ENCODE results near the gene ITGB1BP2.
"Not testable (repeated sequence)": the region's sequence is repeated elsewhere in the genome, so short reads cannot be mapped to it uniquely, and the experiment has no call there.

The ITGB1BP2 gene

DNA sequence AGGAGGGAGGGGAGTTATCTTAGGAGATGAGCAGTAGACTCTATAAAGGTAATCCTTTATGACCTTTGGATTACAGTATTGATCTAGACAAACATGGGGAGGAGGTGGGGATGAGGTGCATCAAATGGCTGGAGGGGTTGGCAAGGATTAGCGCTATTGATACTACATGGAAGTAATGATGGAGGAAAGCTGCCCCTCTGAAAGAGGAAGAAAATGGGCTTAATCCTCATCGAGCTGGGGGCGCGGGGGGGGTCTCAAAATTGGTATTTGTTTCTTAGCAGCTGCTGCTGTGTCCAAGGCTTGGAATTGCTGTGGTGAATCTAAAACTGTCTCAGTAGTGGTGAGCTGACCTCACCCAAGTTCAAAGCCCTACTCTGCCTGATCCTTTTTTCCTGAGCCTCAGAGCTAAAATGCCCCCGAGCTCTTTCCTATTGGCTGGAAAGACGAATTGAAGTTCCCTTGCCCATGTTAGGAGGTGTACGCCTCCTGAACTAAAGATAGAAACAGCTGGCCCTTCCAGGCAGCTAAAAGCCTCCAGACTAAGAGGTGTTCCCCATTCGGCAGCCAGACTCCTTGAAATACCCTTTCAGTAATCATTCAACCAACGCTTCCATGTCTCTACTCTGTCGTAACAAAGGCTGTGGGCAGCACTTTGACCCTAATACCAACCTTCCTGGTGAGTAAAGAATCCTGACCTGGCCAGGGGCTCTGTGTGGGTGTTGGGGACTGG lies at the start of gene ITGB1BP2:
Gene ITGB1BP2, plus strand, starts transcription at position 556 of the 730 bp plus-strand sequence. Its CDS starts 57 bp downstream, at position 613.
- DNase-seq (ENCODE audit: low read depth in 2 of 2): no peak

- no peak for DNase-seq (ENCODE audit: low read depth in 2 of 2)
Measured at GRCh38 chrX:71252221-71252620, 49.3 kb upstream of the ITGB1BP2 start.

- no peak for DNase-seq (ENCODE audit: low read depth in 2 of 2)
Measured at GRCh38 chrX:71253253-71254091, 48.1 kb upstream of the ITGB1BP2 start.

- peak; percentile 53 to 58 for DNase-seq (ENCODE audit: low read depth in 2 of 2)
Measured at GRCh38 chrX:71254092-71254963, 47.2 kb upstream of the ITGB1BP2 start, which contains the start of gene ZMYM3. Gene ZMYM3 (minus strand): TSS chrX:71254140. CDS start chrX:71253255, 885 bp downstream.

- DNase-seq (ENCODE audit: low read depth in 2 of 2): no peak
Measured at GRCh38 chrX:71256051-71256450, 45.5 kb upstream of the ITGB1BP2 start.

- DNase-seq (ENCODE audit: low read depth in 2 of 2): no peak
Measured at GRCh38 chrX:71256856-71257255, 44.7 kb upstream of the ITGB1BP2 start.

GRCh38 chrX:71268624-71269023 lies 32.9 kb upstream of the ITGB1BP2 start:
- not testable (repeated sequence) for DNase-seq (ENCODE audit: low read depth in 2 of 2)

DNA sequence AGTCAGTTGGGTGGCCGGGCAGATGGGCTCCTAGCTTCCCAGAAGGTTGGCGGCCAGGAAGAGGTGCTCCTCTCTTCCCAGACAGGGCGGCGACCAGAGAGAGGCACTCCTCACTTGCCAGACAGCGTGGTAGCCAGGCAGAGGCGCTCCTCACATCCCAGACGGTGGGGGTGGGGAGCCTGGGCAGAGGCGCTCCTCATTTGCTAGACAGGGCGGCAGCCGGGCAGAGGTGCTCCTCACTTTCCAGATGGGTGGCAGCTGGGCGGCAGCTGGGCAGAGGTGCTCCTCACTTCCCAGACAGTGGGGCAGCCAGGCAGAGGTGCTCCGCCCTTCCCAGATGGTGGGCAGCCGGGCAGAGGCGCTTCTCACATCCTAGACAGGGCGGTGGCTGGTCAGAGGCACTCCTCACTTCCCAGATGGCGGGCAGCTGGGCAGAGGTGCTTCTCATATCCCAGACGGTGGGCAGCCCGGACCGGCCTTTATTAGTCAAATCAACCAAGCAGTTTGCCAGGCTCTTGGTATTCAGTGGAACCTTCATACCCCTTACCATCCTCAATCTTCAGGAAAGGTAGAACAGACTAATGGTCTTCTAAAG lies 31.7 kb upstream of the ITGB1BP2 start:
- DNase-seq (ENCODE audit: low read depth in 2 of 2): no peak

DNA sequence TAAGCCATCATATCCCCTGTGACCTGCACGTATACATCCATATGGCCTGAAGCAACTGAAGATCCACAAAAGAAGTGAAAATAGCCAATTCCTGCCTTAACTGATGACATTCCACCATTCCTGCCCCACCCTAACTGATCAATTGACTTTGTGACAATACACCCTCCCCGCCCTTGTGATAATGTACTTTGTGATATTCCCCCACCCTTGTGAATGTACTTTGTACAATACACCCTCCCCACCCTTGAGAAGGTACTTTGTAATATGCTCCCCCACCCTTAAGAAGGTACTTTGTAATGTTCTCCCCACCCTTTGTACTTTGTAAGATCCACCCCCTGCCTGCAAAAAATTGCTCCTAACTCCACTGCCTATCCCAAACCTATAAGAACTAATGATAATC lies 29.2 kb upstream of the ITGB1BP2 start:
- DNase-seq (ENCODE audit: low read depth in 2 of 2): not testable (repeated sequence)

DNA sequence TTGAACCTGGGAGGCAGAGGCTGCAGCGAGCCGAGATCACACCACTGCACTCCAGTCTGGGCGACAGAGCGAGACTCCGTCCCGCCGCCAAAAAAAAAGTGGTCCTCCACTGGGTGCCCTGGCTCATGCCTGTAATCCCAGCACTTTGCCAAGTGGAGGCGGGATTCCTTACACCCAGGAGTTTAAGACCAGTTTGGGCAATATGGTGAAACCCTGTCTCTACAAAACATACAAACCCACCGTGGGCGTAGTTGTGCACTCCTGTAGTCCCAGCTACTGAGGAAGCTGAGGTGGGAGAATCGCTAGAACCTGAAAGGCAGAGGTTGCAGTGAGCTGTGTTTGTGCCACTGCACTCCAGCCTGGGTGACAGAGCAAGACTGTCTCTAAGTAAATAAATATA lies 20.2 kb upstream of the ITGB1BP2 start:
- not testable (repeated sequence) for DNase-seq (ENCODE audit: low read depth in 2 of 2)

- DNase-seq (ENCODE audit: low read depth in 2 of 2): peak in 1 of 2 donors; percentile 1
Measured at GRCh38 chrX:71282514-71283402, 18.8 kb upstream of the ITGB1BP2 start.

DNA sequence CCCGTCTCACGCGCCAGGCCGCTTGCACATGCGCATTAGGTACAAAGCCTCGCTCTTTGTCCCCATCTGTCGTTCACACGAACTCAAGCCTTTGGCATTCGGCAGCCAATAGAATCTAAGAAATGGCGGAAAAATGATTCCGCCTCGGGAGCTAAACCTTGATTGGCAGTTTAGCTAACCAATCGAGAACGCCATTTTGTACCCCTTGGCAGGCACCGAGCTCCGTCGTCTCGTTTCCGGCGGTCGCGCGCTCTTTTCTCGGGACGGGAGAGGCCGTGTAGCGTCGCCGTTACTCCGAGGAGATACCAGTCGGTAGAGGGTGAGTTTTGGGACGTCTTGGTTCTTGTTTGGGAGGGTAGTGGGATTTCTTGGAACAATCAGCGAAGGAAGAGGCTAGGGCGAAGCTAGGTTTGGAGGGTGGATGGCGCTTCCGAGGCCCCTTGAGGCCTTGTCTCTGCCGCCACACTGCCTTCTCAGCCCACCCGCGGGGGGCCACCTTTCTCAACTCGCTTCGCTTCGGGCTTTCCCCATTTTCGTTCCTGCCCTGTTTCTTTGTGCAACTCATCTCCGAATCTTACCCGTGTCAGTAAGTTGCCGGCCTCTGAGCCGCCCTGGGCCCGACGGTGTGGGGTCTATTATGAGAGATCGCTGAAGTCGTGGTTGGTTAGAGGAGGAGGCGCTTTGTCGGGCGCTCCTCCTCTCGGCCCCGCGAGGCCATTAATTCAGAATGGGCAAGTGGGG lies 18.0 kb upstream of the ITGB1BP2 start, which contains the start of gene NONO:
Gene NONO, plus strand, starts transcription at position 233 of the 741 bp plus-strand sequence. CDS start 7,003 bp downstream, outside the sequence.
- peak; percentile 51 to 57 for DNase-seq (ENCODE audit: low read depth in 2 of 2)

- DNase-seq (ENCODE audit: low read depth in 2 of 2): no peak
Measured at GRCh38 chrX:71285929-71286328, 15.6 kb upstream of the ITGB1BP2 start.

DNA sequence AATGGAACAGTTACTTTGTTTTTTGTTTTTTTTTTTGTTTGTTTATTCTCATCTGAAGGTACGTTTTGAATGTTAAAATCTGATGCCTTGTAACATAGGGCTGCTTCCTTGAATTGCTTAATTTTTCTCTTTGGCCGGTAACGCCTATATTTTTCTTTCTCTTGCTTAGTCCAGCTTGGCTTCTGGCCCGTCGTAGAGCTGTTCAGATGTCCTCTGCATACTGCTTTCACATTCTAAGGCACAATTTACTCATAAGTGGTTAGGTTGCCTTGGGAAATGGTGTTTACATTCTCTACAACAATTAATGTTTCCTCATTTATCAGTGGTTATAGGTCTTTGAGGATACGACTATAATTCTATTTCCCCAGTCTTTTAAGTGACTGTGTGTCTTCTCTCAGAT lies 10.2 kb upstream of the ITGB1BP2 start:
- DNase-seq (ENCODE audit: low read depth in 2 of 2): no peak

- no peak for DNase-seq (ENCODE audit: low read depth in 2 of 2)
Measured at GRCh38 chrX:71292669-71293365, 8.7 kb upstream of the ITGB1BP2 start.

- DNase-seq (ENCODE audit: low read depth in 2 of 2): no peak
Measured at GRCh38 chrX:71296806-71297205, 4.7 kb upstream of the ITGB1BP2 start.

- DNase-seq (ENCODE audit: low read depth in 2 of 2): no peak
Measured at GRCh38 chrX:71298119-71298518, 3.4 kb upstream of the ITGB1BP2 start.

DNA sequence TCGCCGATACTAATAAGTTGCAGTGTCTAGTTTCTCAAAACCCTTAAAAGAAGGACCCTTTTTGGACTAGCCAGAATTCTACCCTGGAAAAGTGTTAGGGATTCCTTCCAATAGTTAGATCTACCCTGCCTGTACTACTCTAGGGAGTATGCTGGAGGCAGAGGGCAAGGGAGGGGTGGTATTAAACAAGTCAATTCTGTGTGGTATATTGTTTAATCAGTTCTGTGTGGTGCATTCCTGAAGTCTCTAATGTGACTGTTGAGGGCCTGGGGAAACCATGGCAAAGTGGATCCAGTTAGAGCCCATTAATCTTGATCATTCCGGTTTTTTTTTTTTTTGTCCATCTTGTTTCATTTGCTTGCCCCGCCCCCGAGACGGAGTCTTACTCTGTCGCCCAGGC lies 1.5 kb upstream of the ITGB1BP2 start:
- DNase-seq (ENCODE audit: low read depth in 2 of 2): not testable (repeated sequence)

DNA sequence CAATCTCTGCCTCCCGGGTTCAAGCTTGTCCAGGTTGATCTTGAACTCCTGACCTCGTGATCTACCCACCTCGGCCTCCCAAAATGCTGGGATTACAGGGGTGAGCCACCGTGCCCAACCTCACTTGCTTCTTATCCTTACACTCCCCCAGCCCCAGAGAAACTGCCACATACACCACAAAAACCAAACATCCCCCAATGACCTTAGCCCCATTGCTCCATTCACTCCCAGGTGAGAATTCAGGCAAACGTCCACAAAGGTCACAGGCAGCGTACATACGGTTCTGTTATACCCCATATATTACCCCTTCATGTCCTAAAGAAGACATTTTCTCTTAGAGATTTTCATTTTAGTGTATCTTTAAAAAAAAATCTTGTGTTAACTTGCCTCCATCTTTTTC lies 1.1 kb upstream of the ITGB1BP2 start:
- not testable (repeated sequence) for DNase-seq (ENCODE audit: low read depth in 2 of 2)
